Measurements from ENCODE around the gene ASPHD1.

ASPHD1 gene

GRCh38 chr16:29950806-29951461, 50.6 kb downstream of the ASPHD1 start:
- DNase-seq, result no peak

- no peak for DNase-seq
These were observed 51.5 kb downstream of the ASPHD1 start for GRCh38 chr16:29951625-29952365.
